Panc1 (cell line): ENCODE data around the gene LRIT3.

ENCODE experiments used
- POLR2AphosphoS5 ChIP-seq: IDR thresholded peaks from 2 replicates; pipeline ENCODE4 v1.6.1; 2012; ENCODE audit warnings: mild to moderate bottlenecking, low read depth, low read length, moderate library complexity
- SIN3A ChIP-seq: IDR thresholded peaks from 2 replicates; pipeline ENCODE4 v1.6.1; 2012; ENCODE audit warnings: low read depth, mild to moderate bottlenecking, low read length, moderate library complexity, borderline replicate concordance; ENCODE audit not compliant: insufficient read depth
- TF ChIP-seq, protein P1 (sequence below): fragments of 450-650 bp; IDR thresholded peaks from 2 replicates; pipeline ENCODE4 v1.5.1; 2017; ENCODE audit warnings: mild to moderate bottlenecking

GRCh38 chr4:109827672-109828071 lies 20.2 kb upstream of the LRIT3 start, which contains the start of gene RRH:
- TF ChIP-seq, protein P1, sequence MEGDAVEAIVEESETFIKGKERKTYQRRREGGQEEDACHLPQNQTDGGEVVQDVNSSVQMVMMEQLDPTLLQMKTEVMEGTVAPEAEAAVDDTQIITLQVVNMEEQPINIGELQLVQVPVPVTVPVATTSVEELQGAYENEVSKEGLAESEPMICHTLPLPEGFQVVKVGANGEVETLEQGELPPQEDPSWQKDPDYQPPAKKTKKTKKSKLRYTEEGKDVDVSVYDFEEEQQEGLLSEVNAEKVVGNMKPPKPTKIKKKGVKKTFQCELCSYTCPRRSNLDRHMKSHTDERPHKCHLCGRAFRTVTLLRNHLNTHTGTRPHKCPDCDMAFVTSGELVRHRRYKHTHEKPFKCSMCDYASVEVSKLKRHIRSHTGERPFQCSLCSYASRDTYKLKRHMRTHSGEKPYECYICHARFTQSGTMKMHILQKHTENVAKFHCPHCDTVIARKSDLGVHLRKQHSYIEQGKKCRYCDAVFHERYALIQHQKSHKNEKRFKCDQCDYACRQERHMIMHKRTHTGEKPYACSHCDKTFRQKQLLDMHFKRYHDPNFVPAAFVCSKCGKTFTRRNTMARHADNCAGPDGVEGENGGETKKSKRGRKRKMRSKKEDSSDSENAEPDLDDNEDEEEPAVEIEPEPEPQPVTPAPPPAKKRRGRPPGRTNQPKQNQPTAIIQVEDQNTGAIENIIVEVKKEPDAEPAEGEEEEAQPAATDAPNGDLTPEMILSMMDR: no peak
- no peak for TF ChIP-seq POLR2AphosphoS5
- no peak for TF ChIP-seq SIN3A
